Right lung (tissue), 5 donors: Measurements from ENCODE around the gene SCFD2. TPM values are rescaled to one million over a fixed set of nuclear protein-coding genes. Genes with fewer than 3 reads are reported as not detected.
"Not testable (repeated sequence)": the region's sequence is repeated elsewhere in the genome, so short reads cannot be mapped to it uniquely, and the experiment has no call there.

Source experiments
- DNase-seq, 2 donors: peaks; one replicate each; pipeline ENCODE4 v3.0.0-alpha.2; 2013
- polyA plus RNA-seq, 5 donors: library from polyadenylated mRNA; unstranded; fragments of 120-200 nt; gene quantifications; one replicate each; pipeline versions ENCODE4 v1.2.1 to v1.2.3, GENCODE V29; 2013; ENCODE audit warnings: inconsistent platforms in 1 of 5, low replicate concordance in 1 of 5; ENCODE audit not compliant: insufficient read length in 5 of 5, insufficient read depth in 1 of 5

The SCFD2 gene
- polyA plus RNA-seq, 5 donors, result 10.6 to 14.1 (median 13.5) TPM

- peak; percentile 53 to 60 for DNase-seq
Observed at GRCh38 chr4:53015681-53016080, 350.2 kb downstream of the SCFD2 start.

- no peak for DNase-seq
Observed at GRCh38 chr4:53014881-53015280, 351.0 kb downstream of the SCFD2 start.

GRCh38 chr4:53013873-53014775 is 351.7 kb downstream of the SCFD2 start:
- DNase-seq, result no peak

- no peak for DNase-seq
Observed at GRCh38 chr4:53012738-53013137, 353.1 kb downstream of the SCFD2 start.

DNA sequence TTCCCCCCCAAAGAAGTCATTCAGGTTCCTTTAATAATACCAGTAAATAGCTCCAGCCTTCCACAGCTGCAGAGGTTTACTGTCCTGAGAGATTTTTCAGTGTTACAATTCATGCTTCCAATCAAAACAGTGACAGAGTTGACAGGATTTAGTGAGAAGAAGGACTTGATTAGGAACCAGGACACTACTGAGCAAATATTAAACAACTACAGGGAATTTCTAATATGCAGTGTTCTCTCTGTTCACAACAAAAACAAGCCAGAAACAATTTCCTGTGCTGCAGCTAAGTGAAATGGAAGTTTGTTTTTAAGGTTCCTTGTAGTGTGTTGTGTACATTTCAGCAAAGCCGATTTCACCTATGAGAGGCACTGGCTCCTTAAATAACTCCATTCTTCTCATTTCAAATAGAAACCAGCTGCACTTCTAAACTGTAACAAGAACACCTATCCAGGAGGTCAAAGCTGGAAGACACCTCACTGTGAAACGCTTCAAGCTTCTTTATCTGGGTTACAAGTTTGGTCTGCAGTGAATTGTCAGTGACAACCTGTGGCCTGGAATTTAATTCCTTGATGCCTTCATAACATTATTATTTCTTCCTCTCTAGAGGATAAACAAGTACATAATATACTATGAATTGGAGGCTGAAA is 354.5 kb downstream of the SCFD2 start:
- DNase-seq, result no peak

DNA sequence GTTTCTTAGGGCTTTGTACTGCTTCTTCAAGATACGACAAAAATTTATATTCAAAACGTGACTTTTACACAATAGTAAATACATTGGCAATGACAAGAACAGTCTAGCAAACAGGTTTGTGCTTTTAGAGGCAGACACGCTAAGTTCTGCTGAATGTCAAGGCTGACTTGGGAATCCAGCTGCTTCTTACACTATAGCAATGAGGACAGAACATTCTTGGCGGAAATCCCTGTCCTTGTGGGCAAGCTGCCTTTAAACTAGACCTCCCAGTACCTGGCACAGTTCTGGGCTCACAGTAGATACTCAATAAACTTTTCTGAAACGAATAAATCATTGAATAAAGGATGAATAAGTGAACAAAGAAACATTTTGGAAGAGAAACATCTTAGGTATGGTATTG is 355.5 kb downstream of the SCFD2 start:
- peak in 1 of 2 donors; percentile 52 for DNase-seq

GRCh38 chr4:53009824-53010223 is 356.0 kb downstream of the SCFD2 start:
- no peak for DNase-seq

DNA sequence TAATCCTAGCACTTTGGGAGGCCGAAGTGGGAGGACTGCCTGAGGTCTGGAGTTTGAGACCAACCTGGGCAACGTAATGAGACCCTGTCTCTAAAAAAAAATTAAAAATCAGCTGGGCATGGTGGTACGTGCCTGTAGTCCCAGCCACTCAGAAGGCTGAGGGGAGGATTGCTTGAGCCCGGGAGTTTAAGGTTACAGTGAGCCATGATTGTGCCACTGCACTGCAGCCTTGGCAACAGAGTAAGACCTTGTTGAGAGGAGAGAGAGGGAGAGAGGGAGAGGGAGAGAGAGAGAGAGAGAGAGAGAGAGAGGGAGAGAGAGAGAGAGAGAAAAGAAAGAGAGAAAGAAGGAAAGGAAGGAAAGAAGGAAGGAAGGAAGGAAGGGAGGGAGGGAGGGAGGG is 358.8 kb downstream of the SCFD2 start:
- no peak for DNase-seq

GRCh38 chr4:53005808-53006207 is 360.1 kb downstream of the SCFD2 start:
- no peak for DNase-seq

DNA sequence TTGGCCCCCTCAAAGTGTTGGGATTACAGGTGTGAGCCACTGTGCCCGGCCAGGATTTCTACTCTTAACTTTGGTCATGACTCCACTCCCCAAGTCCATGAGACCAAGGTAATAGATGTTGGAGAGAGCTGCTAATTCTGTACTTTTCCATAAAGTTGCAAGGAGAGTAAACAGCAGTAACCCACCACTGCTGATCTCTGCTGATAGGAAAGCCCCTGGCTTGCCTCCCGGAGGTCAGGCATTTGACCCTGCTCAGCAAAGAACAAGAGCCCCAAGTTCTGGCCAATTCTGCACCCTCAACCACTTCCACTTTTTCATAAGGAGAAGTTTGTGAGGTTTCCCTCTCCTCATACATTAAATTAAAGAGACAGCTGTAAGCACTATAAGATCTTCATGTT is 360.7 kb downstream of the SCFD2 start:
- DNase-seq, result no peak

GRCh38 chr4:53004497-53005148 is 361.2 kb downstream of the SCFD2 start:
- DNase-seq, result no peak

- no peak for DNase-seq
Observed at GRCh38 chr4:53003959-53004358, 361.9 kb downstream of the SCFD2 start.

- no peak for DNase-seq
Observed at GRCh38 chr4:53000560-53000959, 365.3 kb downstream of the SCFD2 start.

- peak; percentile 44 to 48 for DNase-seq
Observed at GRCh38 chr4:52999626-53000025, 366.2 kb downstream of the SCFD2 start.

- DNase-seq, result no peak
Observed at GRCh38 chr4:52998413-52998812, 367.4 kb downstream of the SCFD2 start.

DNA sequence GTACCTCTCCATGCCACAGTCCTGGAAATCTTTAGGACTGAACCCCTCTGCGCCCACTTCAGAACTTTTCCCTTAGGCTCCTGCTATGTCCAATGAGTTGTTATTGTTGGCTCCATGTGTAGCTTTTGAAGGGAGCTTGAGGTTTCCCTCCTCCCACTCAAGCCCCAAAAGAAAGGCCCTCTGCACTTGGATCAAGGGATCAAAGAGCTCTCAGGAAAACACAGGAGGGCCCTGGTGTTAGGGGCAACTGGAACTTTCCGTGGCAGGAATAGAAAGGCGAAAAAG is 368.8 kb downstream of the SCFD2 start:
- no peak for DNase-seq

DNA sequence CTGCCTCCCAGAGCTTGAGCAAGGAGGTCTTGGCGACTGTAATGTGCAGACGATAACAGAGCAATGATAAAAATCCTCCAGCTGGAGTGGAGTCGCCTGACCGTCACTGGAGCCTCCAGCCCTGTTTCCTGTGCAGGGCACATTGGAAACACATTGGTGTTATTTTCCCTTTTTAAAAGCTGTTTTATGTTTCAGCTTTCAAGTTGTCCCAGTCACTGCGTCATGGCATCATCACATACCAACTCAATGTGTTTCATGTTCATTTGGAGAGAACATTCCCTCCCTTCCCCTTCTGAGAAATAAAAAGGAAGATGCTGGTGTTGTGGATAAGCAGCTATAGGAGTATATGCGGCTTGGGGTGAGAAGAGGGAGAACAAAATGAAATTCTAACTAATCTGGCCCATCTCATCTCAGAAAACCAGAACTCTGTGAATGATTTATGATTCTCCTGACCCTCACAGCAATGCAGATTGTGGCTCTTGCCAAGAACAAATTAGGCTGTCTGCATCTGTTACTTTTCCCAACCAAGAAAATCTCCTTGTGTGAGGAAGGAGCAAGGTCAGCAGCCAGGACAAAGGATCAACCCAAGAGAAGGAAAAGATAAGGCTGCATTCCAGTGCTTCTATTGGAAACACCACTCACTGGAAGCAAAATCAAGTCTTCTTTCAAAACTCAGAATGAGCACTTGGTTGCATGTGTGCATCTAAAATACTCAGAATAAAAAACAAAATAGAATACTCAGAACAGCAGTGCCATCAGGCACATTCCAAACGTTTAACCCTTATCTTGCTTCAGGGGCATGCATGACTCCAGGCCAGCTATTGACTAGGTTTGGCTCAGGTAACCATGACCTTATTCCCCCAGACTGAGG is 369.4 kb downstream of the SCFD2 start:
- DNase-seq, result peak; percentile 50 to 70

DNA sequence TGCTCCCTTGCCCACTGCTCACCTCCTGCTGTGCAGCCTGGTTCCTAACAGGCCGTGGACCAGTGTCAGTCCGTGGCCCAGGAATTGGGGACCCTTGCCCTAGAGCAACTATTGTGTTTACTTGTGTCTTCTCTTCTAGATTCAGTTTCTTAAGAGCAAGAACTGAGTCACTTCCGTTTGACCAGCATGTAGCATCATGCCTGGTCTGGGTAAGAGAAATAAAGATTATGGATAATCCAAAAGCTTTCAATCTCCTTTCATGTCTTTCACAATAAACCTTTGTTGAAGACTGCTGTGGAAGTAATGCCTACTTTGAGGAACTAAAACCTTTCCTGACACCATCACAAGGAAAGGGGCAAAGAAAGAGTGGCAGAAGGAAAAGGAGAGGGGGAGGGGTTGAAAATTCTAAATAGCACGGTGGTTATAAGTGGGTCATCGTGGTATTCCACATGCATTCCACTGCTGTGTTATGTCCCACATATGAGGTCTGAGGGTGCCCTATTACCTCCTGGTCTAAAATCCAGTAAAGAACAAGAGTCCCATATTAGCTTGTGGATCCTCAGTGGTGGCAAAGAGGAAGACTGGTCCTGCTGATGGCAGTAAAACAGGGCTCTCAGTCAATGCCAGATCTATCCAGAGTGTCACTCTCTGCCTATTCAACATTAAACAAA is 370.4 kb downstream of the SCFD2 start:
- no peak for DNase-seq

DNA sequence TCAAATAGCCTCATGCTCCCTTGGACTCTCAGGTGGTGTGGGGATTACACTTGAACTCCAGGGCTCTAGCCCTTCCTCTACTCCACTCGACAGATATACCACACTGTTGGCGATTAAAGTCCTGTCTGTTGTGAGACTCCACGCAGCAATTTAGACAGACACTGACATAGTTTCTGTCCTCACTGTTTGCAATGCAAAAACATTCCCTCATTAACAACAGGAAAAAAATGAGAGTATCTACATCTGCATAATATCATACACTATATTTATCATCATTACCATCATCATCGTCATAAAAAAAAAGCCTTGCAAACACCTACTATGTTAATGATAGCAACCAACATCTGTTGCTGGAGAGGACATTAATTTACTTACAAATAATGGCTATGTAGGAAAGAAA is 371.3 kb downstream of the SCFD2 start:
- no peak for DNase-seq

GRCh38 chr4:52993771-52994170 is 372.1 kb downstream of the SCFD2 start:
- DNase-seq, result no peak

DNA sequence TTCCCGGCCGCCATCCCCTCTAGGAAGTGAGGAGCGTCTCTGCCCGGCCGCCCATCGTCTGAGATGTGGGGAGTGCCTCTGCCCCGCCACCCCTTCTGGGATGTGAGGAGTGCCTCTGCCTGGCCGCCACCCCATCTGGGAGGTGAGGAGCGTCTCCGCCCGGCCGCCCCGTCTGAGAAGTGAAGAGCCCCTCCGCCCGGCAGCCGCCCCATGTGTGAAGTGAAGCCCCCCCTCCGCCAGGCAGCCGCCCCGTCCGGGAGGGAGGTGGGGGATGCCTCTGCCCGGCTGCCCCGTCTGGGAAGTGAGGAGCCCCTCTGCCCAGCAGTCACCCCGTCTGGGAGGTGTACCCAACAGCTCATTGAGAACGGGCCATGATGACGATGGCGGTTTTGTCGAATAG is 373.3 kb downstream of the SCFD2 start:
- not testable (repeated sequence) for DNase-seq
